Adrenal gland (tissue), 12 donors: Measurements from ENCODE around the gene GRN. TPM values are rescaled to one million over a fixed set of nuclear protein-coding genes. Genes with fewer than 3 reads are reported as not detected.
A peak's percentile ranks its signal among the peaks of the same experiment; 100 is the strongest.

Experiments
- DNase-seq, 7 donors: peaks; one replicate each; pipeline ENCODE4 v3.0.0-alpha.2; 2019 to 2020
- H3K27ac ChIP-seq, 5 donors: fragments of 200-600 bp; sonication (generic) in 4 of 5; 1 replicate in 3 of 5; 2 replicates in 2 of 5; pipeline versions ENCODE4 v1.5.1 to v1.8.0; 2016 to 2020; ENCODE audit warnings: mild to moderate bottlenecking in 1 of 5
- H3K27me3 ChIP-seq: fragments of 200-600 bp; 2 replicates; pipeline ENCODE4 v1.8.0; 2021
- H3K36me3 ChIP-seq, 2 donors: fragments of 200-600 bp; replicated peaks in 1 of 2; 1 replicate in 1 of 2; 2 replicates in 1 of 2; pipeline versions ENCODE4 v1.5.1 to v1.8.0; 2018 to 2022
- H3K4me1 ChIP-seq, 2 donors: fragments of 200-600 bp; replicated peaks in 1 of 2; 1 replicate in 1 of 2; 2 replicates in 1 of 2; pipeline versions ENCODE4 v1.5.1 to v1.8.0; 2018 to 2021
- H3K4me3 ChIP-seq, 4 donors: fragments of 200-600 bp; sonication (generic) in 3 of 4; one replicate each; pipeline ENCODE4 v1.5.1; 2016 to 2018
- H3K9me3 ChIP-seq, 3 donors: fragments of 200-600 bp; sonication (generic) in 1 of 3; replicated peaks in 1 of 3; 1 replicate in 2 of 3; 2 replicates in 1 of 3; pipeline versions ENCODE4 v1.5.1 to v1.8.0; 2016 to 2021
- POLR2A ChIP-seq, 2 donors: fragments of 450-650 bp; IDR thresholded peaks; one replicate each; pipeline ENCODE4 v1.6.1; 2017; ENCODE audit warnings: antibody characterized with exemption in 2 of 2, mild to moderate bottlenecking in 2 of 2, moderate library complexity in 1 of 2
- WGBS, 4 donors: extraction: QIAGEN DNeasy Blood & Tissue Kit in 2 of 4; methylation state at CpG; one replicate each; pipeline versions ENCODE4 v1.1.5 to v1.1.7; 2013 to 2017; 5-methylcytosine and 5-hydroxymethylcytosine counted together
- intact Hi-C, 2 donors: fragments of 100-400 bp; cut with DNase I; formaldehyde crosslinking; loops; one replicate each; pipeline versions ENCODE4 v1.14.1 to v1.15.0; 2022 to 2023
- polyA plus RNA-seq, 3 donors: library from polyadenylated mRNA; stranded (reverse); fragments of 200-250 nt in 2 of 3; fragments of 350-450 nt in 1 of 3; fragmentation: Illumina TruSeq in 1 of 3; extraction: RNeasy Lipid Tissue Mini Kit (QIAGEN cat#74804) in 1 of 3; gene quantifications; one replicate each; pipeline ENCODE4 v1.2.3, GENCODE V29; 2013 to 2014
- total RNA-seq, 9 donors: library from RNA; depleted of rRNA in 4 of 9; stranded (reverse); fragments of >200 nt in 4 of 9; fragments of 120-200 nt in 1 of 9; fragmentation: NEBNext Ultra II Directional in 1 of 9; extraction: Animal tissue kit (Norgen Biotek cat#: 25700) in 1 of 9; gene quantifications; one replicate each; pipeline versions ENCODE4 v1.1.0 to v1.2.4, GENCODE V29; 2013 to 2023
- TF ChIP-seq, protein P1 (sequence below), 6 experiments: fragments of 450-650 bp in 4 of 6; fragments of 200-600 bp in 2 of 6; sonication (generic) in 1 of 6; IDR thresholded peaks; 1 replicate in 5 of 6; 2 replicates in 1 of 6; pipeline versions ENCODE4 v1.5.1 to v1.8.0; 2016 to 2021; ENCODE audit warnings: antibody characterized with exemption in 6 of 6, mild to moderate bottlenecking in 2 of 6, moderate library complexity in 1 of 6
- donor health status: healthy with polysubstance abuse.
- donor health status: Bipolar disorder and iron deficiency.
- donor health status: DM: yes; HTN: yes; CAD: no.
- donor health status: DM: no; HTN: no; CAD: no.
- donor health status: DM: no; HTN: no; CAD: no.
- donor health status: DM: yes; HTN: yes; CAD: no.

The GRN gene
- total and polyA plus RNA-seq, 12 donors = 79.0 to 721 (median 320) TPM

GRCh38 chr17:44348988-44349364, 3.9 kb downstream of the GRN start:
- peaks cover 7 to 11% of the 10 kb centered on the region in 2 donors for H3K4me1 ChIP-seq
- no peak overlapping the region for H3K4me3 ChIP-seq
- no peaks in the 10 kb centered on the region for H3K27me3 ChIP-seq
- intact Hi-C loops = no loop called here
- TF ChIP-seq, protein P1, sequence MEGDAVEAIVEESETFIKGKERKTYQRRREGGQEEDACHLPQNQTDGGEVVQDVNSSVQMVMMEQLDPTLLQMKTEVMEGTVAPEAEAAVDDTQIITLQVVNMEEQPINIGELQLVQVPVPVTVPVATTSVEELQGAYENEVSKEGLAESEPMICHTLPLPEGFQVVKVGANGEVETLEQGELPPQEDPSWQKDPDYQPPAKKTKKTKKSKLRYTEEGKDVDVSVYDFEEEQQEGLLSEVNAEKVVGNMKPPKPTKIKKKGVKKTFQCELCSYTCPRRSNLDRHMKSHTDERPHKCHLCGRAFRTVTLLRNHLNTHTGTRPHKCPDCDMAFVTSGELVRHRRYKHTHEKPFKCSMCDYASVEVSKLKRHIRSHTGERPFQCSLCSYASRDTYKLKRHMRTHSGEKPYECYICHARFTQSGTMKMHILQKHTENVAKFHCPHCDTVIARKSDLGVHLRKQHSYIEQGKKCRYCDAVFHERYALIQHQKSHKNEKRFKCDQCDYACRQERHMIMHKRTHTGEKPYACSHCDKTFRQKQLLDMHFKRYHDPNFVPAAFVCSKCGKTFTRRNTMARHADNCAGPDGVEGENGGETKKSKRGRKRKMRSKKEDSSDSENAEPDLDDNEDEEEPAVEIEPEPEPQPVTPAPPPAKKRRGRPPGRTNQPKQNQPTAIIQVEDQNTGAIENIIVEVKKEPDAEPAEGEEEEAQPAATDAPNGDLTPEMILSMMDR (IDR thresholded peaks at IDR 0.05) = no peak
- no peak for TF ChIP-seq POLR2A (IDR thresholded peaks at IDR 0.05)
- 88 to 100% (median 94%) methylated on average over 1 to 6 of the region's 6 CpGs; no CpG with 5 or more reads in 1 of the 4 donors for WGBS, 4 donors
- H3K9me3 ChIP-seq = no peaks in the 10 kb centered on the region
- peaks cover 0 to 42% of the 10 kb centered on the region in 2 donors for H3K36me3 ChIP-seq
- no peak overlapping the region for H3K27ac ChIP-seq
- no peak for DNase-seq

DNA sequence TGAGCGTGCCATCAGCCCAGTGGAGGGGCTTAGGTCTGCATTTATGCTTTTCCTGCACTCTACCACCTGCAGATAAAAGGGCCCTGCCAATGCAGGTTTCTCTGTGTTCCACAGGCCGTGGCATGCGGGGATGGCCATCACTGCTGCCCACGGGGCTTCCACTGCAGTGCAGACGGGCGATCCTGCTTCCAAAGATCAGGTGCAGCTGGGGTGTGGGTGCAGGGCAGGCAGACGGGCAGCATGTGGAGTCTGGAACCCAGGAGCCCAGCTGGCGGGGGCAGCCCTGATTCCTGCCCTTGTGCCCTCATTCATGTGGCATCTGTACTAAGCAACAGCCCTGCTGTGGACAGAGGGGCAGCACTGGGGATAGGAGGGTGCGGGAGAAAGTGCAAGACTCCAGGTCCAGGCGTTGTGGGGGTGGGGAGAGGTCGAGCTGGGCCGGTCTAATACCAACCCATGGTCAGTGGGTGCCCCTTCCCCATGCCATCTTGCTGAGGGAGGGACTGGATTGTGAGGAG, 4.5 kb downstream of the GRN start:
- no peaks in the 10 kb centered on the region for H3K27me3 ChIP-seq
- TF ChIP-seq POLR2A (IDR thresholded peaks at IDR 0.05) = no peak
- TF ChIP-seq, protein P1 (IDR thresholded peaks at IDR 0.05) = no peak
- H3K27ac ChIP-seq = no peak overlapping the region
- H3K4me1 ChIP-seq = peaks cover 3 to 11% of the 10 kb centered on the region in 2 donors
- no peak overlapping the region for H3K4me3 ChIP-seq
- peaks cover 0 to 42% of the 10 kb centered on the region in 2 donors for H3K36me3 ChIP-seq
- 88 to 92% (median 90%) methylated on average over 12 of the region's 12 CpGs for WGBS, 4 donors
- intact Hi-C loops = loop anchor here in 1 of 2 donors (5.0 kb wide), 1 partner anchor 137 kb away; no protein-coding TSS in a partner anchor
- H3K9me3 ChIP-seq = no peaks in the 10 kb centered on the region
- DNase-seq = peak in 1 of 7 donors; percentile 25

- Histone ChIP-seq H3K9me3 (no peaks in the 10 kb centered on the region), H3K36me3 (peaks cover 0 to 42% of the 10 kb centered on the region in 2 donors), H3K27me3 (no peaks in the 10 kb centered on the region), H3K27ac (no peak overlapping the region), H3K4me1 (peaks cover 0 to 9% of the 10 kb centered on the region in 2 donors), H3K4me3 (no peak overlapping the region)
- WGBS, 4 donors = 68 to 100% (median 78%) methylated on average over 1 to 6 of the region's 6 CpGs
- intact Hi-C loops = loop anchor here in 1 of 2 donors (5.0 kb wide), 1 partner anchor 138 kb away; no protein-coding TSS in a partner anchor
- DNase-seq = peak in 6 of 7 donors; percentile 62 to 89 (median 68)
- TF ChIP-seq POLR2A (IDR thresholded peaks at IDR 0.05) = no peak
- TF ChIP-seq, protein P1 (IDR thresholded peaks at IDR 0.05) = peak; percentile 34 to 77 (median 61)
These were observed 5.7 kb downstream of the GRN start for GRCh38 chr17:44350733-44351226.

DNA sequence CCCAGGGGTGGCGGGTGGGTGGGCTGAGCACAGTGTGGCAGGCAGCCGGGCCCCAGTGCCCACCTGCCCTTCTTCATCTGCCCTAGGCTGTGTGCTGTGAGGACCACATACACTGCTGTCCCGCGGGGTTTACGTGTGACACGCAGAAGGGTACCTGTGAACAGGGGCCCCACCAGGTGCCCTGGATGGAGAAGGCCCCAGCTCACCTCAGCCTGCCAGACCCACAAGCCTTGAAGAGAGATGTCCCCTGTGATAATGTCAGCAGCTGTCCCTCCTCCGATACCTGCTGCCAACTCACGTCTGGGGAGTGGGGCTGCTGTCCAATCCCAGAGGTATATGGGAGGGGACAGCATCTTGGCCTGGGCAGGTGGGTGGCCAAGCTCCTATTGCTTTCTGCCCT, 6.4 kb downstream of the GRN start:
- peaks cover 0 to 3% of the 10 kb centered on the region in 2 donors for H3K4me1 ChIP-seq
- WGBS, 4 donors = 65 to 90% (median 89%) methylated on average over 2 to 8 of the region's 8 CpGs
- no peaks in the 10 kb centered on the region for H3K9me3 ChIP-seq
- peaks cover 0 to 42% of the 10 kb centered on the region in 2 donors for H3K36me3 ChIP-seq
- H3K27me3 ChIP-seq = no peaks in the 10 kb centered on the region
- no peak overlapping the region for H3K4me3 ChIP-seq
- H3K27ac ChIP-seq = no peak overlapping the region
- intact Hi-C loops = loop anchor here in 1 of 2 donors (5.0 kb wide), 1 partner anchor 139 kb away; no protein-coding TSS in a partner anchor
- no peak for TF ChIP-seq POLR2A (IDR thresholded peaks at IDR 0.05)
- TF ChIP-seq, protein P1 (IDR thresholded peaks at IDR 0.05) = no peak
- no peak for DNase-seq
